GM03348 (cell line): ENCODE measurements around the gene CMIP.

Source experiments
- DNase-seq: peaks from one replicate; pipeline ENCODE4 v3.0.0; 2012; ENCODE audit warnings: low spot score

The CMIP gene

GRCh38 chr16:81607805-81608522 lies 163.4 kb downstream of the CMIP start:
- no peak for DNase-seq

GRCh38 chr16:81608523-81609209 lies 164.1 kb downstream of the CMIP start:
- peak; percentile 91 for DNase-seq

- no peak for DNase-seq
These were observed 164.8 kb downstream of the CMIP start for GRCh38 chr16:81609323-81609892.

GRCh38 chr16:81610144-81610842 lies 165.7 kb downstream of the CMIP start:
- DNase-seq = peak; percentile 95

- no peak for DNase-seq
These were observed 166.3 kb downstream of the CMIP start for GRCh38 chr16:81610936-81611335.

- DNase-seq = no peak
These were observed 167.1 kb downstream of the CMIP start for GRCh38 chr16:81611721-81612120.

GRCh38 chr16:81612351-81613163 lies 167.9 kb downstream of the CMIP start:
- peak; percentile 81 for DNase-seq

GRCh38 chr16:81614171-81614570 lies 169.6 kb downstream of the CMIP start:
- DNase-seq = no peak

- no peak for DNase-seq
These were observed 170.2 kb downstream of the CMIP start for GRCh38 chr16:81614654-81615359.

- DNase-seq = no peak
These were observed 170.8 kb downstream of the CMIP start for GRCh38 chr16:81615411-81615810.

- no peak for DNase-seq
These were observed 171.2 kb downstream of the CMIP start for GRCh38 chr16:81615833-81616232.

GRCh38 chr16:81616321-81617020 lies 171.9 kb downstream of the CMIP start:
- peak; percentile 88 for DNase-seq

GRCh38 chr16:81617021-81617346 lies 172.4 kb downstream of the CMIP start:
- no peak for DNase-seq

- DNase-seq = no peak
These were observed 173.6 kb downstream of the CMIP start for GRCh38 chr16:81618187-81618586.

GRCh38 chr16:81618661-81619060 lies 174.1 kb downstream of the CMIP start:
- DNase-seq = no peak

GRCh38 chr16:81620029-81620428 lies 175.4 kb downstream of the CMIP start:
- DNase-seq = no peak

GRCh38 chr16:81620796-81621195 lies 176.2 kb downstream of the CMIP start:
- no peak for DNase-seq

GRCh38 chr16:81621496-81621895 lies 176.9 kb downstream of the CMIP start:
- DNase-seq = no peak

- DNase-seq = peak; percentile 68
These were observed 178.9 kb downstream of the CMIP start for GRCh38 chr16:81623365-81624102.

- no peak for DNase-seq
These were observed 179.8 kb downstream of the CMIP start for GRCh38 chr16:81624403-81624759.
